Left colon (tissue), 2 donors: Measurements from ENCODE around the gene TCP10L. TPM values are rescaled to one million over a fixed set of nuclear protein-coding genes. Genes with fewer than 3 reads are reported as not detected.
"Not testable (repeated sequence)": the region's sequence is repeated elsewhere in the genome, so short reads cannot be mapped to it uniquely, and the experiment has no call there.

ENCODE experiments used
- ATAC-seq: fragments of 200-7000 bp; cut with Tn5 transposase; one replicate; pipeline ENCODE4 v1.9.1; 2020; ENCODE audit warnings: mild to moderate bottlenecking, moderate library complexity
- DNase-seq, 2 donors: peaks; one replicate each; pipeline ENCODE4 v3.0.0-alpha.2; 2020
- intact Hi-C, 2 donors: fragments of 100-400 bp; cut with DNase I in 1 of 2; cut with micrococcal nuclease in 1 of 2; formaldehyde crosslinking; loops; one replicate each; pipeline versions ENCODE4 v1.11.2 to v1.14.0; 2022; cut with DNase I, micrococcal nuclease
- long read RNA-seq: library from polyadenylated mRNA; unstranded; transcript quantifications from one replicate; pipeline ENCODE4 v2.0.0, GENCODE V29; 2021
- total RNA-seq, 2 donors: library from RNA; stranded (reverse); fragmentation: NEBNext Ultra II Directional; extraction: Animal tissue kit (Norgen Biotek cat#: 25700); gene quantifications; one replicate each; pipeline ENCODE4 v1.2.1, GENCODE V29; 2021
- donor health status: DM: no; HTN: no; CAD: no.
- donor health status: DM: yes; HTN: yes; CAD: no.

The TCP10L gene
- total RNA-seq: not detected
- long read RNA-seq: 0 reads

GRCh38 chr21:32585042-32585710 lies at the start of gene TCP10L:
Gene TCP10L (minus strand): TSS chr21:32585523. CDS start chr21:32584304, 1,219 bp downstream.
- no peak for ATAC-seq
- intact Hi-C loops: no loop called here

GRCh38 chr21:32626621-32627196 lies 41.4 kb upstream of the TCP10L start:
- no peak for DNase-seq
- intact Hi-C loops: no loop called here
- no peak for ATAC-seq

More at GRCh38 chr21:32585042-32585710, at the start of gene TCP10L:
- no peak for DNase-seq

GRCh38 chr21:32618218-32618617 lies 32.9 kb upstream of the TCP10L start:
- ATAC-seq, intact Hi-C loops, DNase-seq: not testable (repeated sequence)

- ATAC-seq (no peak), DNase-seq (no peak)
- intact Hi-C loops: no loop called here
These were observed 28.2 kb upstream of the TCP10L start for GRCh38 chr21:32613436-32614043.

GRCh38 chr21:32612999-32613337 lies 27.6 kb upstream of the TCP10L start:
- peak; percentile 28 for ATAC-seq
- DNase-seq: no peak
- intact Hi-C loops: no loop called here

GRCh38 chr21:32612075-32612998 lies 27.0 kb upstream of the TCP10L start, which contains the start of gene CFAP298:
Gene CFAP298 (minus strand): TSS chr21:32612377. CDS start chr21:32612243, 134 bp downstream.
- intact Hi-C loops: no loop called here
- ATAC-seq (peak; percentile 85), DNase-seq (peak; percentile 84 to 86)

- ATAC-seq (peak; percentile 59), DNase-seq (peak in 1 of 2 donors; percentile 60)
- intact Hi-C loops: no loop called here
These were observed 26.2 kb upstream of the TCP10L start for GRCh38 chr21:32611471-32611997.

- DNase-seq, ATAC-seq, intact Hi-C loops: not testable (repeated sequence)
These were observed 25.6 kb upstream of the TCP10L start for GRCh38 chr21:32610940-32611339.

- intact Hi-C loops: loop anchor here in 1 of 2 donors (10.0 kb wide), 1 partner anchor 204 kb away; no protein-coding TSS in a partner anchor
- no peak for DNase-seq
- no peak for ATAC-seq
These were observed 23.5 kb upstream of the TCP10L start for GRCh38 chr21:32608851-32609250.

GRCh38 chr21:32605469-32605868 lies 20.1 kb upstream of the TCP10L start:
- intact Hi-C loops: loop anchor here in 1 of 2 donors (10.0 kb wide), 1 partner anchor 201 kb away; no protein-coding TSS in a partner anchor
- ATAC-seq: no peak
- no peak for DNase-seq

GRCh38 chr21:32604464-32604863 lies 19.1 kb upstream of the TCP10L start:
- ATAC-seq (no peak), DNase-seq (no peak)
- intact Hi-C loops: loop anchor here in 1 of 2 donors (10.0 kb wide), 1 partner anchor 200 kb away; no protein-coding TSS in a partner anchor

GRCh38 chr21:32603131-32603530 lies 17.8 kb upstream of the TCP10L start:
- no peak for DNase-seq
- intact Hi-C loops: loop anchor here in 1 of 2 donors (10.0 kb wide), 1 partner anchor 198 kb away; no protein-coding TSS in a partner anchor
- ATAC-seq: no peak

- ATAC-seq (peak; percentile 4), DNase-seq (no peak)
- intact Hi-C loops: loop anchor here in 1 of 2 donors (10.0 kb wide), 1 partner anchor 197 kb away; no protein-coding TSS in a partner anchor
These were observed 16.8 kb upstream of the TCP10L start for GRCh38 chr21:32602099-32602498.

GRCh38 chr21:32599526-32599925 lies 14.2 kb upstream of the TCP10L start:
- ATAC-seq (no peak), DNase-seq (no peak)
- intact Hi-C loops: no loop called here

GRCh38 chr21:32599091-32599490 lies 13.8 kb upstream of the TCP10L start:
- DNase-seq (no peak), ATAC-seq (no peak)
- intact Hi-C loops: no loop called here

- intact Hi-C loops: no loop called here
- DNase-seq (no peak), ATAC-seq (no peak)
These were observed 11.9 kb upstream of the TCP10L start for GRCh38 chr21:32597205-32597604.

- intact Hi-C loops: no loop called here
- no peak for ATAC-seq
- DNase-seq: no peak
These were observed 10.1 kb upstream of the TCP10L start for GRCh38 chr21:32595431-32595830.

GRCh38 chr21:32593690-32594089 lies 8.4 kb upstream of the TCP10L start:
- DNase-seq: no peak
- intact Hi-C loops: no loop called here
- ATAC-seq: no peak
